22Rv1 (cell line): ENCODE results near the gene MARCHF3.

Experiments used
- H3K27ac ChIP-seq: fragments of 450-650 bp; 2 replicates; pipeline ENCODE4 v1.5.1; 2017
- CTCF ChIP-seq: fragments of 450-650 bp; IDR thresholded peaks from 2 replicates; pipeline ENCODE4 v1.5.1; 2017; ENCODE audit warnings: mild to moderate bottlenecking
- ZFX ChIP-seq: fragments of 450-650 bp; IDR thresholded peaks from 2 replicates; pipeline ENCODE4 v1.6.1; 2017; ENCODE audit warnings: antibody characterized with exemption, borderline replicate concordance

MARCHF3 gene

GRCh38 chr5:127030259-127031146 is at the start of gene MARCHF3:
Gene MARCHF3 (minus strand): TSS chr5:127030558. CDS start chr5:126918171, 112,387 bp downstream.
- H3K27ac ChIP-seq = peak within 1 kb of the TSS; percentile 79
- no peak for TF ChIP-seq CTCF
- TF ChIP-seq ZFX = no peak

- no peak overlapping the region for H3K27ac ChIP-seq
- TF ChIP-seq CTCF = no peak
- TF ChIP-seq ZFX = no peak
These were observed 49.7 kb upstream of the MARCHF3 start for GRCh38 chr5:127079994-127080491.

GRCh38 chr5:127077366-127077765 is 47.0 kb upstream of the MARCHF3 start:
- no peak overlapping the region for H3K27ac ChIP-seq
- TF ChIP-seq ZFX = no peak
- TF ChIP-seq CTCF = no peak

- TF ChIP-seq CTCF = no peak
- TF ChIP-seq ZFX = no peak
- no peak overlapping the region for H3K27ac ChIP-seq
These were observed 46.2 kb upstream of the MARCHF3 start for GRCh38 chr5:127076315-127077129.

GRCh38 chr5:127074466-127074865 is 44.1 kb upstream of the MARCHF3 start:
- TF ChIP-seq ZFX (no peak), CTCF (no peak)
- no peak overlapping the region for H3K27ac ChIP-seq

- H3K27ac ChIP-seq = peak within 1 kb of the TSS; percentile 59
- TF ChIP-seq ZFX (no peak), CTCF (no peak)
These were observed 42.8 kb upstream of the MARCHF3 start, which contains the start of gene C5orf63 for GRCh38 chr5:127072861-127073846. Gene C5orf63 (minus strand): TSS chr5:127073502. CDS start chr5:127058995, 14,507 bp downstream.
